Ovary (tissue), 3 donors: Measurements from ENCODE around the gene DOK6.

Experiments used
- EP300 ChIP-seq: sonication (generic); formaldehyde crosslinking; IDR thresholded peaks from one replicate; pipeline ENCODE4 v1.6.1; 2017; ENCODE audit warnings: antibody characterized with exemption
- POLR2A ChIP-seq: fragments of 450-650 bp; IDR thresholded peaks from one replicate; pipeline ENCODE4 v1.6.1; 2017; ENCODE audit warnings: antibody characterized with exemption, mild to moderate bottlenecking, moderate library complexity
- TF ChIP-seq, protein P1 (sequence below), 3 donors: fragments of 450-650 bp in 2 of 3; fragments of 200-600 bp in 1 of 3; IDR thresholded peaks; one replicate each; pipeline versions ENCODE4 v1.5.1 to v1.8.0; 2016 to 2022; ENCODE audit warnings: antibody characterized with exemption in 3 of 3, mild to moderate bottlenecking in 1 of 3
- donor health status: DM: no; HTN: no; CAD: no.

DNA sequence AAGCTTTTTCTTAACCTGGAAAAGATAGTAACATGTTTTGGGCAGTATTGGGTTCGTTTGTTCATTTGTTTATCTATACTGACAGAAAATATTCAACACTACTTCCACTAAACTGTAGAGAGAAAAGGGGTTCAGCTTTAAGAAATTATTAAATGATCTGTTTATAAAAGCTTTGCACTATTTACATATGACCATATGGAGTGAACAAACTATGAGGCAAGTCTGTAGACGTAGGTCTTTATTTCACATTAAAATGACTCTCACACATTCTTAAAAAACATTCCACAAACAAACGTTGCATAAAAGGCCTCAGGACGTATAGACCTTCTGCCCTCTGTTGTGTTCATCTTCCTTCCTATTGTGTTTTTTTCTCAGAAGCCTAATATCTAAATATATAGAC is 452.4 kb downstream of the DOK6 start:
- TF ChIP-seq, protein P1, sequence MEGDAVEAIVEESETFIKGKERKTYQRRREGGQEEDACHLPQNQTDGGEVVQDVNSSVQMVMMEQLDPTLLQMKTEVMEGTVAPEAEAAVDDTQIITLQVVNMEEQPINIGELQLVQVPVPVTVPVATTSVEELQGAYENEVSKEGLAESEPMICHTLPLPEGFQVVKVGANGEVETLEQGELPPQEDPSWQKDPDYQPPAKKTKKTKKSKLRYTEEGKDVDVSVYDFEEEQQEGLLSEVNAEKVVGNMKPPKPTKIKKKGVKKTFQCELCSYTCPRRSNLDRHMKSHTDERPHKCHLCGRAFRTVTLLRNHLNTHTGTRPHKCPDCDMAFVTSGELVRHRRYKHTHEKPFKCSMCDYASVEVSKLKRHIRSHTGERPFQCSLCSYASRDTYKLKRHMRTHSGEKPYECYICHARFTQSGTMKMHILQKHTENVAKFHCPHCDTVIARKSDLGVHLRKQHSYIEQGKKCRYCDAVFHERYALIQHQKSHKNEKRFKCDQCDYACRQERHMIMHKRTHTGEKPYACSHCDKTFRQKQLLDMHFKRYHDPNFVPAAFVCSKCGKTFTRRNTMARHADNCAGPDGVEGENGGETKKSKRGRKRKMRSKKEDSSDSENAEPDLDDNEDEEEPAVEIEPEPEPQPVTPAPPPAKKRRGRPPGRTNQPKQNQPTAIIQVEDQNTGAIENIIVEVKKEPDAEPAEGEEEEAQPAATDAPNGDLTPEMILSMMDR (IDR thresholded peaks at IDR 0.05), result no peak
- TF ChIP-seq POLR2A (no peak), EP300 (no peak)
